Measurements from ENCODE around the gene KLF6.
"Not testable (repeated sequence)": the region's sequence is repeated elsewhere in the genome, so short reads cannot be mapped to it uniquely, and the experiment has no call there.

The KLF6 gene

GRCh38 chr10:3756360-3756740, 28.7 kb downstream of the KLF6 start:
- no peak for DNase-seq (ENCODE audit: low spot score)

- DNase-seq (ENCODE audit: low spot score) = peak; percentile 46
Measured at GRCh38 chr10:3755440-3756359, 29.3 kb downstream of the KLF6 start.

- no peak for DNase-seq (ENCODE audit: low spot score)
Measured at GRCh38 chr10:3754727-3755439, 30.1 kb downstream of the KLF6 start.

GRCh38 chr10:3750854-3751253, 34.2 kb downstream of the KLF6 start:
- DNase-seq (ENCODE audit: low spot score) = no peak

GRCh38 chr10:3750006-3750816, 34.8 kb downstream of the KLF6 start:
- no peak for DNase-seq (ENCODE audit: low spot score)

GRCh38 chr10:3749600-3749999, 35.4 kb downstream of the KLF6 start:
- no peak for DNase-seq (ENCODE audit: low spot score)

GRCh38 chr10:3749011-3749410, 36.0 kb downstream of the KLF6 start:
- DNase-seq (ENCODE audit: low spot score) = no peak

- no peak for DNase-seq (ENCODE audit: low spot score)
Measured at GRCh38 chr10:3748484-3748883, 36.5 kb downstream of the KLF6 start.

GRCh38 chr10:3747984-3748383, 37.0 kb downstream of the KLF6 start:
- no peak for DNase-seq (ENCODE audit: low spot score)

- DNase-seq (ENCODE audit: low spot score) = no peak
Measured at GRCh38 chr10:3747248-3747960, 37.6 kb downstream of the KLF6 start.

GRCh38 chr10:3746634-3747033, 38.4 kb downstream of the KLF6 start:
- no peak for DNase-seq (ENCODE audit: low spot score)

- DNase-seq (ENCODE audit: low spot score) = no peak
Measured at GRCh38 chr10:3745521-3745920, 39.5 kb downstream of the KLF6 start.

GRCh38 chr10:3741688-3742461, 43.1 kb downstream of the KLF6 start:
- DNase-seq (ENCODE audit: low spot score) = peak; percentile 48

- DNase-seq (ENCODE audit: low spot score) = peak; percentile 81
Measured at GRCh38 chr10:3740157-3740871, 44.7 kb downstream of the KLF6 start.

- DNase-seq (ENCODE audit: low spot score) = no peak
Measured at GRCh38 chr10:3738855-3739350, 46.1 kb downstream of the KLF6 start.

GRCh38 chr10:3737864-3738263, 47.1 kb downstream of the KLF6 start:
- DNase-seq (ENCODE audit: low spot score) = no peak

- no peak for DNase-seq (ENCODE audit: low spot score)
Measured at GRCh38 chr10:3735175-3735574, 49.8 kb downstream of the KLF6 start.

- DNase-seq (ENCODE audit: low spot score) = no peak
Measured at GRCh38 chr10:3734111-3734510, 50.9 kb downstream of the KLF6 start.

- not testable (repeated sequence) for DNase-seq (ENCODE audit: low spot score)
Measured at GRCh38 chr10:3732183-3732582, 52.8 kb downstream of the KLF6 start.

GRCh38 chr10:3729397-3729976, 55.5 kb downstream of the KLF6 start:
- DNase-seq (ENCODE audit: low spot score) = no peak

Data from activated CD4-positive, alpha-beta T cell treated with anti-CD3 and anti-CD28 coated beads, Interleukin-2, Interleukin-4, amounts not matched to agents 100 ng/mL and 50 ng/mL, durations not matched to agents 16 hours and 8 hours (primary cell).